WTC11 (cell line): ENCODE measurements around the gene CCNJ. TPM values are rescaled to one million over a fixed set of nuclear protein-coding genes. Genes with fewer than 3 reads are reported as not detected.

ENCODE experiments used
- ATAC-seq: fragments of 200-7000 bp; cut with Tn5 transposase; 2 replicates; pipeline ENCODE4 v1.10.0; 2021; ENCODE audit warnings: mild to moderate bottlenecking, moderate library complexity
- CTCF ChIA-PET: fragments of 300-600 bp; sonication (Branson Sonifier 250); formaldehyde crosslinking; loops from one replicate; lab custom pipeline; 2021; ENCODE audit warnings: antibody characterized with exemption; lab: Charles Lee
- POLR2A ChIA-PET: fragments of 350-600 bp; sonication (Branson Sonifier 250); formaldehyde crosslinking; loops from one replicate; lab custom pipeline; 2021; ENCODE audit warnings: antibody characterized with exemption; lab: Charles Lee
- DNase-seq: peaks from one replicate; pipeline ENCODE4 v3.0.0; 2021; ENCODE audit warnings: low spot score
- H3K27ac Mint-ChIP-seq: 2 replicates; pipeline ENCODE4 v1.8.0; 2021; ENCODE audit warnings: mixed read lengths
- H3K27me3 Mint-ChIP-seq: 2 replicates; pipeline ENCODE4 v1.8.0; 2021; ENCODE audit warnings: low read depth, mild to moderate bottlenecking, moderate library complexity, mixed read lengths
- H3K36me3 Mint-ChIP-seq: 2 replicates; pipeline ENCODE4 v1.8.0; 2021; ENCODE audit warnings: mixed read lengths
- H3K4me1 Mint-ChIP-seq: 2 replicates; pipeline ENCODE4 v1.8.0; 2022; ENCODE audit warnings: mixed read lengths
- H3K4me3 Mint-ChIP-seq: 2 replicates; pipeline ENCODE4 v1.8.0; 2021; ENCODE audit warnings: mild to moderate bottlenecking, moderate library complexity, mixed read lengths
- H3K9me3 Mint-ChIP-seq: 2 replicates; pipeline ENCODE4 v1.8.0; 2021; ENCODE audit warnings: mixed read lengths
- ATF1 ChIP-seq: sonication (generic); formaldehyde crosslinking; IDR thresholded peaks from 2 replicates; pipeline ENCODE4 v1.8.1; 2023; ENCODE audit warnings: mild to moderate bottlenecking, moderate library complexity, missing genetic modification reagents
- ATF3 ChIP-seq: sonication (generic); formaldehyde crosslinking; conservative IDR thresholded peaks from 2 replicates; pipeline ENCODE4 v1.8.1; 2022; ENCODE audit warnings: mild to moderate bottlenecking, missing genetic modification reagents
- ATF6 ChIP-seq: sonication (generic); formaldehyde crosslinking; IDR thresholded peaks from 2 replicates; pipeline ENCODE4 v1.8.1; 2023; ENCODE audit warnings: mild to moderate bottlenecking, missing genetic modification reagents
- CDX4 ChIP-seq: fragments of 250-450 bp; sonication (Bioruptor Pico); IDR thresholded peaks from 2 replicates; pipeline ENCODE4 v1.9.0; 2021; ENCODE audit warnings: moderate library complexity, mild to moderate bottlenecking, inconsistent platforms, borderline replicate concordance
- E2F1 ChIP-seq: sonication (generic); formaldehyde crosslinking; IDR thresholded peaks from 2 replicates; pipeline ENCODE4 v1.8.0; 2022; ENCODE audit warnings: mild to moderate bottlenecking, missing genetic modification reagents
- GABPB1 ChIP-seq: sonication (generic); formaldehyde crosslinking; IDR thresholded peaks from 2 replicates; pipeline ENCODE4 v1.8.1; 2023; ENCODE audit warnings: mild to moderate bottlenecking, missing genetic modification reagents
- IRF1 ChIP-seq: sonication (generic); formaldehyde crosslinking; IDR thresholded peaks from 2 replicates; pipeline ENCODE4 v1.8.0; 2023; ENCODE audit warnings: missing genetic modification reagents
- MLX ChIP-seq: sonication (generic); formaldehyde crosslinking; IDR thresholded peaks from 2 replicates; pipeline ENCODE4 v1.8.1; 2023; ENCODE audit warnings: mild to moderate bottlenecking, missing genetic modification reagents, moderate library complexity
- NFE2L1 ChIP-seq: sonication (generic); formaldehyde crosslinking; IDR thresholded peaks from 2 replicates; pipeline ENCODE4 v1.8.1; 2023; ENCODE audit warnings: missing genetic modification reagents
- NR2C2 ChIP-seq: sonication (generic); formaldehyde crosslinking; IDR thresholded peaks from 2 replicates; pipeline ENCODE4 v1.8.0; 2022; ENCODE audit warnings: mild to moderate bottlenecking, missing genetic modification reagents
- PREB ChIP-seq: sonication (generic); formaldehyde crosslinking; IDR thresholded peaks from 2 replicates; pipeline ENCODE4 v1.8.1; 2022; ENCODE audit warnings: mild to moderate bottlenecking, missing genetic modification reagents, moderate library complexity, borderline replicate concordance
- RELA ChIP-seq: sonication (generic); formaldehyde crosslinking; IDR thresholded peaks from 2 replicates; pipeline ENCODE4 v1.8.1; 2022; ENCODE audit warnings: missing genetic modification reagents, mild to moderate bottlenecking, borderline replicate concordance
- RORB ChIP-seq: fragments of 250-450 bp; sonication (Bioruptor Pico); IDR thresholded peaks from 2 replicates; pipeline ENCODE4 v1.9.0; 2021; ENCODE audit warnings: mild to moderate bottlenecking
- ZBTB43 ChIP-seq: sonication (generic); formaldehyde crosslinking; IDR thresholded peaks from 2 replicates; pipeline ENCODE4 v1.8.1; 2023; ENCODE audit warnings: mild to moderate bottlenecking, missing genetic modification reagents
- ZMAT4 ChIP-seq: fragments of 250-450 bp; sonication (Bioruptor Pico); IDR thresholded peaks from 2 replicates; pipeline ENCODE4 v1.9.0; 2021; ENCODE audit warnings: mild to moderate bottlenecking
- ZNF121 ChIP-seq: sonication (generic); formaldehyde crosslinking; IDR thresholded peaks from 2 replicates; pipeline ENCODE4 v1.8.0; 2023; ENCODE audit warnings: missing genetic modification reagents
- ZNF232 ChIP-seq: sonication (generic); formaldehyde crosslinking; IDR thresholded peaks from 2 replicates; pipeline ENCODE4 v1.8.0; 2022; ENCODE audit warnings: mild to moderate bottlenecking, missing genetic modification reagents
- ZNF671 ChIP-seq: fragments of 250-450 bp; sonication (Bioruptor Pico); IDR thresholded peaks from 2 replicates; pipeline ENCODE4 v1.8.0; 2021; ENCODE audit warnings: mild to moderate bottlenecking
- total RNA-seq: library from RNA; stranded (reverse); gene quantifications from 3 replicates; pipeline ENCODE4 v1.2.3, GENCODE V29; 2021

Gene CCNJ
- total RNA-seq, 1 experiment from 2014 or later = 25.7 TPM

- TF ChIP-seq MLX (CRISPR knock-in tag) (no peak), RORB (CRISPR knock-in tag) (no peak)
These were observed 17.8 kb upstream of the CCNJ start (continued) for GRCh38 chr10:96025566-96025965.

GRCh38 chr10:96034625-96035024 is 8.8 kb upstream of the CCNJ start:
- Mint-ChIP-seq H3K9me3 (no peaks in the 10 kb centered on the region), H3K4me3 (no peak overlapping the region), H3K27ac (no peak overlapping the region), H3K4me1 (no peaks in the 10 kb centered on the region), H3K36me3 (no peaks in the 10 kb centered on the region), H3K27me3 (peaks cover 5% of the 10 kb centered on the region; the same call in 1 of the 2 replicates)
- ATAC-seq (no peak), DNase-seq (no peak)
- CTCF ChIA-PET = no interaction called here
- POLR2A ChIA-PET = no interaction called here
- no peak for TF ChIP-seq ATF6 (CRISPR knock-in tag)
- TF ChIP-seq ZNF671 (CRISPR knock-in tag) = no peak
- no peak for TF ChIP-seq ZNF121
- TF ChIP-seq NFE2L1 (CRISPR knock-in tag) = no peak
- TF ChIP-seq MLX (CRISPR knock-in tag) = no peak
- no peak for TF ChIP-seq ZNF232 (CRISPR knock-in tag)
- TF ChIP-seq CDX4 (CRISPR knock-in tag) = no peak

- Mint-ChIP-seq H3K27me3 (peaks cover 24% of the 10 kb centered on the region), H3K4me1 (peaks cover 4% of the 10 kb centered on the region; the same call in 1 of the 2 replicates), H3K9me3 (peaks cover 5% of the 10 kb centered on the region), H3K4me3 (no peak overlapping the region), H3K36me3 (no peaks in the 10 kb centered on the region), H3K27ac (no peak overlapping the region)
- ATAC-seq (no peak), DNase-seq (no peak)
- POLR2A ChIA-PET = interaction anchor here (1.1 kb wide), 1 partner anchor 92 kb away, joined by 3 read pairs; the partner anchor contains the start of gene ZNF518A
- CTCF ChIA-PET = interaction anchor here (1.3 to 1.9 kb wide), 2 partner anchors 22 to 608 kb away, joined by 3 to 5 read pairs; no protein-coding TSS in a partner anchor
- TF ChIP-seq IRF1 (CRISPR knock-in tag) = no peak
- no peak for TF ChIP-seq ZMAT4
- TF ChIP-seq E2F1 (CRISPR knock-in tag) = no peak
- TF ChIP-seq ATF1 = no peak
- no peak for TF ChIP-seq NR2C2 (CRISPR knock-in tag)
- no peak for TF ChIP-seq ATF6 (CRISPR knock-in tag)
- no peak for TF ChIP-seq GABPB1
- no peak for TF ChIP-seq RELA (CRISPR knock-in tag)
- no peak for TF ChIP-seq ZBTB43 (CRISPR knock-in tag)
- TF ChIP-seq ATF3 (CRISPR knock-in tag) = no peak
- no peak for TF ChIP-seq PREB (CRISPR knock-in tag)
- TF ChIP-seq NFE2L1 (CRISPR knock-in tag) = no peak
These were observed 4.7 kb upstream of the CCNJ start for GRCh38 chr10:96038476-96039387.
